Uterus (tissue), 2 donors: Measurements from ENCODE around the gene CBX8.

Experiments
- POLR2A ChIP-seq, 2 donors: fragments of 450-650 bp; IDR thresholded peaks; one replicate each; pipeline ENCODE4 v1.6.1; 2016; ENCODE audit warnings: antibody characterized with exemption in 2 of 2, mild to moderate bottlenecking in 1 of 2, moderate library complexity in 1 of 2
- TF ChIP-seq, protein P1 (sequence below), 4 experiments: fragments of 200-600 bp in 2 of 4; fragments of 450-650 bp in 2 of 4; sonication (generic) in 2 of 4; IDR thresholded peaks; one replicate each; pipeline ENCODE4 v1.5.1; 2016 to 2019; ENCODE audit warnings: antibody characterized with exemption in 4 of 4, mild to moderate bottlenecking in 2 of 4, moderate library complexity in 1 of 4

DNA sequence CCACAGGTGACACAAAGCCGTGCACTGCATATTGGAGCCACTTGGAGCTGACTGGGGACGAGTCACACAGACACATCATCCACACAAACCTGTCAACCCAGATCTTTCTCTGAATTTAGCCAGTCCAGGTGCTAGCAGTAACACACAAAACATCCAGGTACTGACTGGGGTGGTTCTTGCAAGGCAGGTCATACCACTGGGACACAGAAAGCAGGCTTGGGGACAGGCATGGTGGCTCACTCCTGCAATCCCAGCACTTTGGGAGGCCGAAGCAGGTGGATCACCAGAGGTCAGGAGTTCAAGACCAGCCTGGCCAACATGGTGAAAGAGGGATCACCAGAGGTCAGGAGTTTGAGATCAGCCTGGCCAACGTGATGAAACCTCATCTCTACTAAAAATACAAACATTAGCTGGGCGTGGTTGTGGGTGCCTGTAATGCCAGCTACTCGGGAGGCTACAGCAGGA, 51.2 kb downstream of the CBX8 start:
- TF ChIP-seq, protein P1, sequence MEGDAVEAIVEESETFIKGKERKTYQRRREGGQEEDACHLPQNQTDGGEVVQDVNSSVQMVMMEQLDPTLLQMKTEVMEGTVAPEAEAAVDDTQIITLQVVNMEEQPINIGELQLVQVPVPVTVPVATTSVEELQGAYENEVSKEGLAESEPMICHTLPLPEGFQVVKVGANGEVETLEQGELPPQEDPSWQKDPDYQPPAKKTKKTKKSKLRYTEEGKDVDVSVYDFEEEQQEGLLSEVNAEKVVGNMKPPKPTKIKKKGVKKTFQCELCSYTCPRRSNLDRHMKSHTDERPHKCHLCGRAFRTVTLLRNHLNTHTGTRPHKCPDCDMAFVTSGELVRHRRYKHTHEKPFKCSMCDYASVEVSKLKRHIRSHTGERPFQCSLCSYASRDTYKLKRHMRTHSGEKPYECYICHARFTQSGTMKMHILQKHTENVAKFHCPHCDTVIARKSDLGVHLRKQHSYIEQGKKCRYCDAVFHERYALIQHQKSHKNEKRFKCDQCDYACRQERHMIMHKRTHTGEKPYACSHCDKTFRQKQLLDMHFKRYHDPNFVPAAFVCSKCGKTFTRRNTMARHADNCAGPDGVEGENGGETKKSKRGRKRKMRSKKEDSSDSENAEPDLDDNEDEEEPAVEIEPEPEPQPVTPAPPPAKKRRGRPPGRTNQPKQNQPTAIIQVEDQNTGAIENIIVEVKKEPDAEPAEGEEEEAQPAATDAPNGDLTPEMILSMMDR (IDR thresholded peaks at IDR 0.05), result no peak
- TF ChIP-seq POLR2A (IDR thresholded peaks at IDR 0.05), result no peak
